Right lobe of liver (tissue), 6 donors: Measurements from ENCODE around the gene RHOBTB1. TPM values are rescaled to one million over a fixed set of nuclear protein-coding genes. Genes with fewer than 3 reads are reported as not detected.

ENCODE experiments used
- ATAC-seq, 4 donors: fragments of 200-7000 bp; cut with Tn5 transposase; one replicate each; pipeline ENCODE4 v1.9.1; 2020; ENCODE audit warnings: mild to moderate bottlenecking in 4 of 4, moderate library complexity in 4 of 4
- DNase-seq, 3 donors: peaks; one replicate each; pipeline ENCODE4 v3.0.0-alpha.2; 2020
- H3K27ac ChIP-seq, 3 donors: fragments of 200-600 bp; one replicate each; pipeline ENCODE4 v1.8.0; 2022
- H3K27me3 ChIP-seq, 2 donors: fragments of 200-600 bp; one replicate each; pipeline ENCODE4 v1.8.0; 2022
- H3K36me3 ChIP-seq, 4 donors: fragments of 200-600 bp; sonication (generic) in 1 of 4; one replicate each; pipeline versions ENCODE4 v1.5.1 to v1.8.0; 2017 to 2022; ENCODE audit warnings: control low read depth in 1 of 4
- H3K4me1 ChIP-seq, 4 donors: fragments of 200-600 bp; sonication (generic) in 1 of 4; one replicate each; pipeline versions ENCODE4 v1.5.1 to v1.8.0; 2017 to 2022; ENCODE audit warnings: control low read depth in 1 of 4
- H3K4me3 ChIP-seq, 3 donors: fragments of 200-600 bp; one replicate each; pipeline ENCODE4 v1.8.0; 2022
- H3K9me3 ChIP-seq, 4 donors: fragments of 200-600 bp; sonication (generic) in 1 of 4; one replicate each; pipeline versions ENCODE4 v1.5.1 to v1.8.0; 2017 to 2022; ENCODE audit warnings: control low read depth in 1 of 4
- CTCF ChIP-seq, 4 donors: fragments of 200-600 bp in 3 of 4; fragments of 450-650 bp in 1 of 4; IDR thresholded peaks; one replicate each; pipeline versions ENCODE4 v1.5.1 to v1.8.0; 2016 to 2022; ENCODE audit warnings: antibody characterized with exemption in 4 of 4, mild to moderate bottlenecking in 2 of 4
- POLR2A ChIP-seq: fragments of 450-650 bp; IDR thresholded peaks from one replicate; pipeline ENCODE4 v1.6.1; 2017; ENCODE audit warnings: antibody characterized with exemption, mild to moderate bottlenecking
- WGBS: methylation state at CpG from one replicate; pipeline ENCODE4 v1.1.6; 2018; ENCODE audit warnings: low coverage, low lambda C conversion rate; ENCODE audit not compliant: insufficient coverage; ENCODE audit errors: missing lambda C conversion rate; 5-methylcytosine and 5-hydroxymethylcytosine counted together
- intact Hi-C, 2 donors: fragments of 100-400 bp; cut with DNase I; formaldehyde crosslinking; loops; one replicate each; pipeline versions ENCODE4 v1.11.2 to v1.14.1; 2022
- total RNA-seq, 6 experiments: library from RNA; depleted of rRNA in 2 of 6; stranded (reverse); fragments of >200 nt in 2 of 6; fragmentation: NEBNext Ultra II Directional in 3 of 6; extraction: Animal tissue kit (Norgen Biotek cat#: 25700) in 3 of 6; gene quantifications; one replicate each; pipeline versions ENCODE4 v1.1.0 to v1.2.4, GENCODE V29; 2016 to 2023
- donor health status: DM: no; HTN: yes; CAD: no.
- donor health status: DM: no; HTN: no; CAD: no.
- donor health status: DM: no; HTN: no; CAD: no.
- donor health status: DM: no; HTN: yes; CAD: no.
- donor health status: DM: no; HTN: yes; CAD: no.

RHOBTB1 gene
- total RNA-seq, 6 experiments from 2014 or later: 3.0 to 5.4 (median 4.4) TPM

- no peak overlapping the region for H3K4me3 ChIP-seq
- DNase-seq (no peak), ATAC-seq (no peak)
- intact Hi-C loops: no loop called here
- WGBS: 81% methylated on average over 3 of the region's 3 CpGs
- no peaks in the 10 kb centered on the region for H3K36me3 ChIP-seq
- TF ChIP-seq CTCF (IDR thresholded peaks at IDR 0.05) (no peak), POLR2A (no peak)
- no peaks in the 10 kb centered on the region for H3K4me1 ChIP-seq
- no peaks in the 10 kb centered on the region for H3K9me3 ChIP-seq
- no peaks in the 10 kb centered on the region for H3K27me3 ChIP-seq
- no peak overlapping the region for H3K27ac ChIP-seq
Observed at GRCh38 chr10:60952067-60952845, 8.3 kb upstream of the RHOBTB1 start.

GRCh38 chr10:60951272-60951724, 7.3 kb upstream of the RHOBTB1 start:
- Histone ChIP-seq H3K4me1 (no peaks in the 10 kb centered on the region), H3K36me3 (no peaks in the 10 kb centered on the region), H3K4me3 (no peak overlapping the region), H3K27ac (no peak overlapping the region), H3K27me3 (no peaks in the 10 kb centered on the region), H3K9me3 (no peaks in the 10 kb centered on the region)
- intact Hi-C loops: no loop called here
- ATAC-seq (no peak), DNase-seq (no peak)
- 90% methylated on average over 4 of the region's 5 CpGs for WGBS
- no peak for TF ChIP-seq POLR2A
- no peak for TF ChIP-seq CTCF (IDR thresholded peaks at IDR 0.05)

- Histone ChIP-seq H3K36me3 (no peaks in the 10 kb centered on the region), H3K4me3 (no peak overlapping the region), H3K27me3 (no peaks in the 10 kb centered on the region), H3K9me3 (no peaks in the 10 kb centered on the region), H3K4me1 (no peaks in the 10 kb centered on the region), H3K27ac (no peak overlapping the region)
- 41% methylated on average over 3 of the region's 3 CpGs for WGBS
- TF ChIP-seq CTCF (IDR thresholded peaks at IDR 0.05) (no peak), POLR2A (no peak)
- intact Hi-C loops: no loop called here
- ATAC-seq: no peak
- DNase-seq: no peak
Observed at GRCh38 chr10:60950300-60950699, 6.3 kb upstream of the RHOBTB1 start.

- DNase-seq (no peak), ATAC-seq (no peak)
- no peak overlapping the region for H3K27ac ChIP-seq
- H3K4me3 ChIP-seq: no peak overlapping the region
- no peaks in the 10 kb centered on the region for H3K4me1 ChIP-seq
- H3K27me3 ChIP-seq: no peaks in the 10 kb centered on the region
- whole genome bisulfite sequencing: 100% methylated on average over 1 of the region's 1 CpG
- intact Hi-C loops: loop anchor here in 1 of 2 donors (10.0 kb wide), 1 partner anchor 54 kb away; no protein-coding TSS in a partner anchor
- no peaks in the 10 kb centered on the region for H3K36me3 ChIP-seq
- TF ChIP-seq CTCF (IDR thresholded peaks at IDR 0.05) (no peak), POLR2A (no peak)
- H3K9me3 ChIP-seq: no peaks in the 10 kb centered on the region
Observed at GRCh38 chr10:60948851-60949250, 4.9 kb upstream of the RHOBTB1 start.
